Colonic mucosa (tissue), 4 donors: ENCODE data around the gene CFAP46. TPM values are rescaled to one million over a fixed set of nuclear protein-coding genes. Genes with fewer than 3 reads are reported as not detected.

ENCODE experiments used
- DNase-seq: peaks from one replicate; pipeline ENCODE4 v3.0.0-alpha.2; 2020
- H3K27ac ChIP-seq: fragments of 200-600 bp; one replicate; pipeline ENCODE4 v1.8.0; 2021
- H3K27me3 ChIP-seq: fragments of 200-600 bp; one replicate; pipeline ENCODE4 v1.8.0; 2021
- H3K36me3 ChIP-seq: fragments of 200-600 bp; one replicate; pipeline ENCODE4 v1.8.0; 2021
- H3K4me1 ChIP-seq: fragments of 200-600 bp; one replicate; pipeline ENCODE4 v1.8.0; 2021; ENCODE audit warnings: mild to moderate bottlenecking
- H3K4me3 ChIP-seq: fragments of 200-600 bp; one replicate; pipeline ENCODE4 v1.8.0; 2021
- H3K9ac ChIP-seq, 2 donors: one replicate each; pipeline ENCODE4 v1.7.0; 2013; ENCODE audit warnings: control low read depth in 2 of 2, low read depth in 2 of 2, low read length in 2 of 2
- H3K9me3 ChIP-seq: fragments of 200-600 bp; one replicate; pipeline ENCODE4 v1.8.0; 2021
- CTCF ChIP-seq: fragments of 200-600 bp; IDR thresholded peaks from one replicate; pipeline ENCODE4 v1.8.0; 2022; ENCODE audit warnings: antibody characterized with exemption, mild to moderate bottlenecking
- intact Hi-C: fragments of 100-400 bp; cut with DNase I; formaldehyde crosslinking; loops from one replicate; pipeline ENCODE4 v1.14.1; 2022
- total RNA-seq, 2 donors: library from RNA; stranded (reverse); fragmentation: NEBNext Ultra II Directional in 1 of 2; extraction: Animal tissue kit (Norgen Biotek cat#: 25700) in 1 of 2; gene quantifications; one replicate each; pipeline ENCODE4 v1.2.1, GENCODE V29; 2021
- donor health status: healthy.
- donor health status: DM: no; HTN: no; CAD: no.
- donor health status: DM: no; HTN: no; CAD: no.

CFAP46 gene
- total RNA-seq, 2 donors from 2014 or later, result 0.13 TPM; not detected in 1

- no peak for DNase-seq
- no peak overlapping the region for H3K4me3 ChIP-seq
- H3K9me3 ChIP-seq, result no peaks in the 10 kb centered on the region
- TF ChIP-seq CTCF, result no peak
- no peaks in the 10 kb centered on the region for H3K27me3 ChIP-seq
- H3K4me1 ChIP-seq, result no peaks in the 10 kb centered on the region
- intact Hi-C loops, result no loop called here
- H3K27ac ChIP-seq, result no peak overlapping the region
- no peak overlapping the region for H3K9ac ChIP-seq
- no peaks in the 10 kb centered on the region for H3K36me3 ChIP-seq
Measured at GRCh38 chr10:132981746-132982145, 39.4 kb upstream of the CFAP46 start.

DNA sequence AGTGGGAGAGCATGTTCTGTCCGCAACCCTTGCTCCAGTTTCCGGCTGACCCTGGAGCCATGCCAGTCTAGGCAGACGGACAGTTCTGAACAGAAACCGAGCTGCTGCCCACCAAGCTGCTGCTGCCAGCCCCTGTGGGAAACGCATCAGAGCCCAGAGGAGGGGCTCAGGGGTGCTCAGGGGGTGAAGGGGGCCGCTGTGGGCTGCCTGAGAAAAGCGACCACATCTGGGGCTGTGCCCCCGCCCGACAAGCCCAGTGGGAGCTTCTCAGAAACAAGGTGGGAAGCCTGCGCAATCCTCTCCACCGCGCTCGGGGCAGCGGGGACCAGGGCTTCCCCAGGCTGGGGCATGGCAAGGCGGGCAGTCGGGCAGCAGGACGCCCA lies 38.8 kb upstream of the CFAP46 start:
- no peak for DNase-seq
- Histone ChIP-seq H3K36me3 (no peaks in the 10 kb centered on the region), H3K4me3 (no peak overlapping the region), H3K4me1 (no peaks in the 10 kb centered on the region), H3K27ac (no peak overlapping the region), H3K27me3 (no peaks in the 10 kb centered on the region), H3K9me3 (no peaks in the 10 kb centered on the region), H3K9ac (no peak overlapping the region)
- intact Hi-C loops, result no loop called here
- TF ChIP-seq CTCF, result no peak

- Histone ChIP-seq H3K36me3 (no peaks in the 10 kb centered on the region), H3K4me3 (no peak overlapping the region), H3K9ac (no peak overlapping the region), H3K4me1 (no peaks in the 10 kb centered on the region), H3K27me3 (no peaks in the 10 kb centered on the region), H3K27ac (no peak overlapping the region), H3K9me3 (no peaks in the 10 kb centered on the region)
- intact Hi-C loops, result no loop called here
- no peak for TF ChIP-seq CTCF
- no peak for DNase-seq
Measured at GRCh38 chr10:132980426-132981172, 38.2 kb upstream of the CFAP46 start.

GRCh38 chr10:132979491-132980425 lies 37.4 kb upstream of the CFAP46 start:
- no peak overlapping the region for H3K4me3 ChIP-seq
- no peaks in the 10 kb centered on the region for H3K27me3 ChIP-seq
- H3K4me1 ChIP-seq, result no peaks in the 10 kb centered on the region
- intact Hi-C loops, result no loop called here
- no peaks in the 10 kb centered on the region for H3K36me3 ChIP-seq
- H3K27ac ChIP-seq, result no peak overlapping the region
- TF ChIP-seq CTCF, result no peak
- H3K9ac ChIP-seq, result no peak overlapping the region
- H3K9me3 ChIP-seq, result no peaks in the 10 kb centered on the region
- DNase-seq, result no peak

- DNase-seq, result no peak
- Histone ChIP-seq H3K4me1 (no peaks in the 10 kb centered on the region), H3K9ac (no peak overlapping the region), H3K4me3 (no peak overlapping the region), H3K27me3 (no peaks in the 10 kb centered on the region), H3K9me3 (no peaks in the 10 kb centered on the region), H3K27ac (no peak overlapping the region), H3K36me3 (no peaks in the 10 kb centered on the region)
- intact Hi-C loops, result no loop called here
- TF ChIP-seq CTCF, result no peak
Measured at GRCh38 chr10:132978542-132978941, 36.2 kb upstream of the CFAP46 start.
